Kasumi-1 (cell line): Measurements from ENCODE around the gene TEX13D.

ENCODE experiments used
- DNase-seq, 2 experiments: peaks; one replicate each; lab custom pipeline; 2025; lab: John Stamatoyannopoulos, UW

TEX13D gene

GRCh38 chrX:124348182-124348581 lies 15.7 kb downstream of the TEX13D start:
- no peak for DNase-seq

DNA sequence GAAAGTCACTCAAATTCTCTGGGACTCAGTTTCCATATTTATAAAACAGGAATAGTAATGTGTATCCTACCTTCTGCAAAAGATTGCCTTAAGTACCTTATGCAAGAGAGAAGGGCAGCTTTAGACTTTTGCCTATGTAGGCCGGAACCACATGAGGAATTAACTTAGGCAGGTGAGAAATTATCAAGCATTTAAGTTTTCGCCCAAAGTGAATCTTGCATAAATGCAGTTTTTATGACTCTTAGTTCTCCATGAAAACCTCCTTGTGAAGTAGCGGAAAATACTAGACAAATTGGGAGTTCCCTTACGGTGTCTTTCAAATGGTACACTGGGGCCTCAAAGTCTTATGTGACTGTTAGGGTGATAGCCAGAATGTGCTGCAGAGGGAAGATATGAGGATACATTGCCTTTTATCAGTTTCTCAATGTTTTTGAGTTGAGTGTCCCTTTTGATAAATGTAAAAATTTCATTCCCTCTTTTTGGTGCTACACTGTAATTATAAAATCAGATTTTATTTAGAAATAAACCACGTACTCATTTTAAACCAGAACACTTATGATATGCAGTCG lies 16.5 kb downstream of the TEX13D start:
- no peak for DNase-seq

GRCh38 chrX:124354648-124355047 lies 22.2 kb downstream of the TEX13D start:
- DNase-seq = no peak

DNA sequence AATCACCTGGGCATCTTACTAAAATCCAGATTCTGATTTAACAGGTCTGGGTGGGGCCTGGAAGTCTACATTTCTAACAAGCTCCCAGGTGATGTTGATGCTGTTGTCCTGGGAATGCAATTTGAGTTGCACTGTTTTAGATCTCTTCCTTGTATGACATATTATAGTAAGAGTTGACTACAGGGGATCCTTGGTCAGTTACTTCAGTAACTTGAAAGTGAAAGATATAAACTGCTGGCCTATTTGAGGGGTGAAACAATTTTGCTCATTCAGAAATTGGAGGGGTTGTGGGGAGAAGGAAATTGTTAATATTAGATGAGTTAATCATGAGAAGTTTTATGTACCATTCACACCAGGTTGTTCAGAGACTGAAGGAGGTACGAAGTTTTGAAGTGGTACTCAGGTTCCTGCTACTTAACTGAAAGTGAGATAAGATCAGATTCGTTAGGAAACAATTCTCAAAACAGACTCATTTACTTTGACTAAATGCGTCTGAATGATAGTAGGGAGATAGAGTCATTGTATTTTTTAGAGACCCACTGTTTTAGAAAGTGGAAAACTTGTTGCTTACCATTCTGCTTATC lies 26.4 kb downstream of the TEX13D start:
- DNase-seq = no peak

- no peak for DNase-seq
Observed at GRCh38 chrX:124362072-124362471, 29.6 kb downstream of the TEX13D start.

- no peak for DNase-seq
Observed at GRCh38 chrX:124362761-124363160, 30.3 kb downstream of the TEX13D start.

DNA sequence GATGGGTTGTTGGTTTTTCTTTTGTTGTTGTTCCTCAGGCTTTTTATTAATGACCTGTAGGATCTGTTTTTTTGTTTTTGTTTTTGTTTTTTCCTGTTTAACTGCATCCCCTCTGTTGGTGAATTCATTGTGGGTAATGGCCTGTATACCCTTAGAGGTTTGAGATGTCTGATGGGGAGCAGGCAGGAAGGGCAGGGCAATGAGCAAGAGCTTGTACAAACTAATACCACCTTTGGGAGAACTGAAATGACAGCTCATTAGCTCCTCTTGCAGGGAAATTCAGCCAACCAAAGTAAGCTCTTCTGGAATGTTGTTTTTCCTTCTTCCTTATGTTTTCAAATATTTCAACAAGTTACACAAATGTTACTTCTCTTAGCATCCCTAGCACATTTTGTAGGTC lies 37.3 kb downstream of the TEX13D start:
- DNase-seq = no peak

GRCh38 chrX:124373348-124373747 lies 40.9 kb downstream of the TEX13D start:
- DNase-seq = no peak

- no peak for DNase-seq
Observed at GRCh38 chrX:124378643-124379042, 46.2 kb downstream of the TEX13D start.

DNA sequence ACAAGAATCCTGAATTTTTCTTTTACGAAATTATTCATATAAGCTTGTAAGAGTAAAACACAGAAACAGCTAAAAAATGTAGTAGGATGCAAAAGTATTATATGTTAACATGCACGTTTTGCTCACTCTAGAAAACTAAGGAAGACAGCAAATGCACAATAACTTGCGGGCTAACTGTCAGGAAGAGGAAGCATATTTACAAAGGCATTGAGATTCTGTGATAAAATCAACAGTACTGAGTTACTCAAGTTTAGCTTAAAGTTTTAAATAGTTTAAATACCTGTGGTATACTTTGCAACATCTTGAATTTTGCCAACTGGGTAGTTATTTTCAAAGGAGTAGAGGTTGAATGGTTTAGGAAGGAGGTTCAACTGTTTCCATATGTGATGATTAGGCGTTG lies 50.9 kb downstream of the TEX13D start:
- no peak for DNase-seq

DNA sequence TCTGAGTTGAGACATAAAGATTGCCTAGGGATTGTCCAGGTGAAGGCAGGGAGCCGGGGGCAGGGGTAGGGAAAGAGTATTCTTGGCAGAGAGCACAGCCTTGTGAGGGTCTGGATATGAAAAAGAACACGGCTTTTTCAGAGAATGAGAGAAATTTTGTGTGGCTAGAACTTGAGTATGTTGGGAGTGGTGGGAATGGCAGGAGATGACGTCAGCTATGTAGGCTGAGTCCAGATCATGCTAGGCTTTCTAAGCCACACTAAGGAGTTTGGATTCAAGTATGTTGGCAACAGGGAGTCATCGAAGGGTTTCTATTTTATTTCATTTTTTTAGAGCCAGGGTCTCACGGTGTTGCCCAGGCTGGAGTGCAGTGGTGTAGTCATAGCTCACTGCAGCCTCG lies 53.9 kb downstream of the TEX13D start:
- no peak for DNase-seq
